Caco-2 (cell line): Measurements from ENCODE around the gene CREB1. TPM values are rescaled to one million over a fixed set of nuclear protein-coding genes. Genes with fewer than 3 reads are reported as not detected.

Source experiments
- BruUV-seq: library from RNA; stranded (reverse); fragments of 400-500 nt; replicated peaks from 2 replicates; lab custom pipeline; 2021; lab: Mats Ljungman, UMichigan
- CTCF ChIA-PET: fragments of 300-600 bp; sonication (Branson Sonifier 250); formaldehyde crosslinking; loops from one replicate; lab custom pipeline; 2022; ENCODE audit warnings: antibody characterized with exemption; lab: Charles Lee
- POLR2A ChIA-PET: fragments of 300-600 bp; sonication (Branson Sonifier 250); formaldehyde crosslinking; loops from one replicate; lab custom pipeline; 2022; ENCODE audit warnings: antibody characterized with exemption; lab: Charles Lee
- DNase-seq, 2 experiments: peaks; one replicate each; pipeline versions ENCODE4 v3.0.0 to v3.0.0-alpha.2; 2020 to 2022
- H3K27me3 ChIP-seq: replicated peaks from 2 replicates; pipeline ENCODE4 v1.6.0; 2011; ENCODE audit warnings: low read length; ENCODE audit not compliant: control insufficient read depth, insufficient read depth
- H3K36me3 ChIP-seq: 2 replicates; pipeline ENCODE4 v1.5.1; 2011; ENCODE audit warnings: low read length; ENCODE audit not compliant: control insufficient read depth, insufficient read depth
- H3K4me1 ChIP-seq: fragments of 250-450 bp; sonication (Bioruptor Pico); 2 replicates; pipeline ENCODE4 v1.5.1; 2020; ENCODE audit warnings: mild to moderate bottlenecking
- H3K4me3 ChIP-seq: 2 replicates; pipeline ENCODE4 v1.5.1; 2011; ENCODE audit warnings: low read depth, mild to moderate bottlenecking, control low read depth, low read length
- H3K9me3 ChIP-seq: fragments of 250-450 bp; sonication (Bioruptor Pico); 2 replicates; pipeline ENCODE4 v1.5.1; 2020; ENCODE audit warnings: mild to moderate bottlenecking, moderate library complexity
- H3K27ac Mint-ChIP-seq: one replicate; pipeline ENCODE4 v1.8.0; 2022; ENCODE audit warnings: mixed read lengths; ENCODE audit not compliant: unreplicated experiment
- H3K27me3 Mint-ChIP-seq: one replicate; pipeline ENCODE4 v1.8.0; 2022; ENCODE audit warnings: mixed read lengths; ENCODE audit not compliant: insufficient read depth, unreplicated experiment
- H3K36me3 Mint-ChIP-seq: one replicate; pipeline ENCODE4 v1.8.0; 2022; ENCODE audit warnings: mild to moderate bottlenecking, mixed read lengths; ENCODE audit not compliant: insufficient read depth, unreplicated experiment
- H3K4me1 Mint-ChIP-seq: one replicate; pipeline ENCODE4 v1.8.0; 2022; ENCODE audit warnings: low read depth, mixed read lengths; ENCODE audit not compliant: unreplicated experiment
- H3K4me3 Mint-ChIP-seq: one replicate; pipeline ENCODE4 v1.8.0; 2022; ENCODE audit warnings: mild to moderate bottlenecking, moderate library complexity, mixed read lengths; ENCODE audit not compliant: unreplicated experiment
- H3K9me3 Mint-ChIP-seq: one replicate; pipeline ENCODE4 v1.8.0; 2022; ENCODE audit warnings: mixed read lengths; ENCODE audit not compliant: unreplicated experiment
- CTCF ChIP-seq, 2 experiments: fragments of 200-600 bp in 1 of 2; IDR thresholded peaks; 1 replicate in 1 of 2; 2 replicates in 1 of 2; pipeline versions ENCODE4 v1.5.1 to v1.8.0; 2011 to 2022; ENCODE audit warnings: antibody characterized with exemption in 1 of 2, control low read depth in 1 of 2, inconsistent platforms in 1 of 2, low read depth in 1 of 2, low read length in 1 of 2, mild to moderate bottlenecking in 1 of 2, moderate library complexity in 1 of 2; ENCODE audit not compliant: insufficient read depth in 1 of 2, severe bottlenecking in 1 of 2, unreplicated experiment in 1 of 2
- intact Hi-C: fragments of 100-400 bp; cut with micrococcal nuclease; formaldehyde crosslinking; loops from one replicate; pipeline ENCODE4 v1.10.0; 2022; ENCODE audit not compliant: unreplicated experiment
- total RNA-seq: library from RNA; stranded (reverse); gene quantifications from 2 replicates; pipeline ENCODE4 v1.2.3, GENCODE V29; 2022

The CREB1 gene
- total RNA-seq, 1 experiment from 2014 or later: 59.0 TPM

- no peak for TF ChIP-seq CTCF (IDR thresholded peaks at IDR 0.05; ENCODE audit: insufficient read depth in 1 of 2, low read depth in 1 of 2, low read length in 1 of 2, severe bottlenecking in 1 of 2, unreplicated experiment in 1 of 2)
- Mint-ChIP-seq H3K9me3 (no peaks in the 10 kb centered on the region), H3K36me3 (no peaks in the 10 kb centered on the region), H3K27me3 (no peaks in the 10 kb centered on the region), H3K27ac (no peak overlapping the region), H3K4me3 (no peak overlapping the region), H3K4me1 (peaks cover 6% of the 10 kb centered on the region)
- H3K27me3 ChIP-seq: no peaks in the 10 kb centered on the region
- BruUV-seq: no TSS peak
- H3K4me1 ChIP-seq: peaks cover 10% of the 10 kb centered on the region; the same call in 1 of the 2 replicates
- intact Hi-C loops: no loop called here
- H3K9me3 ChIP-seq: no peaks in the 10 kb centered on the region
- H3K36me3 ChIP-seq: no peaks in the 10 kb centered on the region
- H3K4me3 ChIP-seq: no peak overlapping the region
- CTCF ChIA-PET: no interaction called here
- no peak for DNase-seq
- POLR2A ChIA-PET: no interaction called here
Measured at GRCh38 chr2:207502577-207503198, 27.1 kb upstream of the CREB1 start.

DNA sequence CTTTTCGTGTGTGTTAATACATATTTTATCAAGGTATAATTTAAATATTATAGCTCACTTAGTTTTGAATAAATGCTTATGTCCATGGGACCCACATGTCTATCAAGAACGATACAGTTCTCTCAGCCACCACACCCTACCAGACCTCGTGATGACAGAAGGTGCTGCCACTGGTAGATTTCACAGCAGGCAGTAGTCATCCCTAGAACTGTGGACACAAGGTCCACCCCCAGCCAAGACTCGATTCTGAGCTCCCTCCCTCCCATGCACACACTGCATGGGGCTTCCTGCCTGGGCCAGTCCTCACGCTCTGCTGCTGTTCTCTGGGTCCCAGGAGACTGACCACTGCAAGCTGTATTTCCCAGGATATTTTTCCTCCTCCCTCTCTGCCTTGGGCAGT lies 26.5 kb upstream of the CREB1 start:
- no peak overlapping the region for H3K27ac Mint-ChIP-seq
- CTCF ChIA-PET: no interaction called here
- H3K4me1 ChIP-seq: peaks cover 5% of the 10 kb centered on the region; the same call in 1 of the 2 replicates
- no peaks in the 10 kb centered on the region for H3K9me3 ChIP-seq
- no peak overlapping the region for H3K4me3 Mint-ChIP-seq
- no TSS peak for BruUV-seq
- no peak overlapping the region for H3K4me3 ChIP-seq
- no peaks in the 10 kb centered on the region for H3K27me3 Mint-ChIP-seq
- no peaks in the 10 kb centered on the region for H3K36me3 ChIP-seq
- POLR2A ChIA-PET: no interaction called here
- DNase-seq: no peak
- intact Hi-C loops: no loop called here
- no peaks in the 10 kb centered on the region for H3K27me3 ChIP-seq
- peaks cover 6% of the 10 kb centered on the region for H3K4me1 Mint-ChIP-seq
- no peaks in the 10 kb centered on the region for H3K36me3 Mint-ChIP-seq
- H3K9me3 Mint-ChIP-seq: no peaks in the 10 kb centered on the region
- no peak for TF ChIP-seq CTCF (IDR thresholded peaks at IDR 0.05; ENCODE audit: insufficient read depth in 1 of 2, low read depth in 1 of 2, low read length in 1 of 2, severe bottlenecking in 1 of 2, unreplicated experiment in 1 of 2)

GRCh38 chr2:207504513-207505170 lies 25.1 kb upstream of the CREB1 start:
- Mint-ChIP-seq H3K36me3 (no peaks in the 10 kb centered on the region), H3K9me3 (no peaks in the 10 kb centered on the region), H3K4me3 (no peak overlapping the region), H3K27ac (no peak overlapping the region), H3K4me1 (peaks cover 6% of the 10 kb centered on the region), H3K27me3 (no peaks in the 10 kb centered on the region)
- 0 out of 2 replicates have a peak, but pooled peaks cover 3% of the 10 kb centered on the region for H3K9me3 ChIP-seq
- CTCF ChIA-PET: no interaction called here
- no peaks in the 10 kb centered on the region for H3K36me3 ChIP-seq
- H3K27me3 ChIP-seq: no peaks in the 10 kb centered on the region
- TF ChIP-seq CTCF (IDR thresholded peaks at IDR 0.05; ENCODE audit: insufficient read depth in 1 of 2, low read depth in 1 of 2, low read length in 1 of 2, severe bottlenecking in 1 of 2, unreplicated experiment in 1 of 2): no peak
- intact Hi-C loops: no loop called here
- POLR2A ChIA-PET: interaction anchor here (0.6 kb wide), 1 partner anchor 1521 kb away, joined by 9 read pairs; no protein-coding TSS in a partner anchor
- H3K4me1 ChIP-seq: peaks cover 5% of the 10 kb centered on the region; the same call in 1 of the 2 replicates
- no TSS peak for BruUV-seq
- DNase-seq: no peak
- H3K4me3 ChIP-seq: no peak overlapping the region
